Right lobe of liver (tissue), 6 donors: ENCODE measurements around the gene GMPPB. TPM values are rescaled to one million over a fixed set of nuclear protein-coding genes. Genes with fewer than 3 reads are reported as not detected.
"Not testable (repeated sequence)": the region's sequence is repeated elsewhere in the genome, so short reads cannot be mapped to it uniquely, and the experiment has no call there.

ENCODE experiments used
- ATAC-seq, 4 donors: fragments of 200-7000 bp; cut with Tn5 transposase; one replicate each; pipeline ENCODE4 v1.9.1; 2020; ENCODE audit warnings: mild to moderate bottlenecking in 4 of 4, moderate library complexity in 4 of 4
- DNase-seq, 3 donors: peaks; one replicate each; pipeline ENCODE4 v3.0.0-alpha.2; 2020
- H3K27ac ChIP-seq, 3 donors: fragments of 200-600 bp; one replicate each; pipeline ENCODE4 v1.8.0; 2022
- H3K27me3 ChIP-seq, 2 donors: fragments of 200-600 bp; one replicate each; pipeline ENCODE4 v1.8.0; 2022
- H3K36me3 ChIP-seq, 4 donors: fragments of 200-600 bp; sonication (generic) in 1 of 4; one replicate each; pipeline versions ENCODE4 v1.5.1 to v1.8.0; 2017 to 2022; ENCODE audit warnings: control low read depth in 1 of 4
- H3K4me1 ChIP-seq, 4 donors: fragments of 200-600 bp; sonication (generic) in 1 of 4; one replicate each; pipeline versions ENCODE4 v1.5.1 to v1.8.0; 2017 to 2022; ENCODE audit warnings: control low read depth in 1 of 4
- H3K4me3 ChIP-seq, 3 donors: fragments of 200-600 bp; one replicate each; pipeline ENCODE4 v1.8.0; 2022
- H3K9me3 ChIP-seq, 4 donors: fragments of 200-600 bp; sonication (generic) in 1 of 4; one replicate each; pipeline versions ENCODE4 v1.5.1 to v1.8.0; 2017 to 2022; ENCODE audit warnings: control low read depth in 1 of 4
- CTCF ChIP-seq, 4 donors: fragments of 200-600 bp in 3 of 4; fragments of 450-650 bp in 1 of 4; IDR thresholded peaks; one replicate each; pipeline versions ENCODE4 v1.5.1 to v1.8.0; 2016 to 2022; ENCODE audit warnings: antibody characterized with exemption in 4 of 4, mild to moderate bottlenecking in 2 of 4
- POLR2A ChIP-seq: fragments of 450-650 bp; IDR thresholded peaks from one replicate; pipeline ENCODE4 v1.6.1; 2017; ENCODE audit warnings: antibody characterized with exemption, mild to moderate bottlenecking
- WGBS: methylation state at CpG from one replicate; pipeline ENCODE4 v1.1.6; 2018; ENCODE audit warnings: low coverage, low lambda C conversion rate; ENCODE audit not compliant: insufficient coverage; ENCODE audit errors: missing lambda C conversion rate; 5-methylcytosine and 5-hydroxymethylcytosine counted together
- intact Hi-C, 2 donors: fragments of 100-400 bp; cut with DNase I; formaldehyde crosslinking; loops; one replicate each; pipeline versions ENCODE4 v1.11.2 to v1.14.1; 2022
- total RNA-seq, 6 experiments: library from RNA; depleted of rRNA in 2 of 6; stranded (reverse); fragments of >200 nt in 2 of 6; fragmentation: NEBNext Ultra II Directional in 3 of 6; extraction: Animal tissue kit (Norgen Biotek cat#: 25700) in 3 of 6; gene quantifications; one replicate each; pipeline versions ENCODE4 v1.1.0 to v1.2.4, GENCODE V29; 2016 to 2023
- donor health status: DM: no; HTN: yes; CAD: no.
- donor health status: DM: no; HTN: no; CAD: no.
- donor health status: DM: no; HTN: no; CAD: no.
- donor health status: DM: no; HTN: yes; CAD: no.
- donor health status: DM: no; HTN: yes; CAD: no.

Gene GMPPB
- total RNA-seq, 6 experiments from 2014 or later = 12.2 to 34.2 (median 25.6) TPM

- Histone ChIP-seq H3K4me3 (no peak overlapping the region), H3K27me3 (no peaks in the 10 kb centered on the region), H3K36me3 (peaks cover 0 to 73% (median 26%) of the 10 kb centered on the region in 4 donors), H3K27ac (no peak overlapping the region), H3K9me3 (no peaks in the 10 kb centered on the region), H3K4me1 (no peaks in the 10 kb centered on the region)
- intact Hi-C loops = loop anchor here in 1 of 2 donors (10.0 kb wide), 1 partner anchor 143 kb away; no protein-coding TSS in a partner anchor
- no peak for DNase-seq
- 82% methylated on average over 13 of the region's 21 CpGs for WGBS
- peak in 3 of 4 donors; percentile 6 to 58 (median 30) for ATAC-seq
- TF ChIP-seq CTCF (IDR thresholded peaks at IDR 0.05) = peak; percentile 21 to 48 (median 26)
- TF ChIP-seq POLR2A = no peak
These were observed 22.2 kb downstream of the GMPPB start for GRCh38 chr3:49701388-49702077.

GRCh38 chr3:49700453-49701128 is 23.2 kb downstream of the GMPPB start:
- 33% methylated on average over 1 of the region's 13 CpGs for WGBS
- H3K36me3 ChIP-seq = peaks cover 0 to 64% (median 21%) of the 10 kb centered on the region in 4 donors
- H3K4me3 ChIP-seq = no peak overlapping the region
- no peak for DNase-seq
- TF ChIP-seq POLR2A (no peak), CTCF (IDR thresholded peaks at IDR 0.05) (no peak)
- no peak for ATAC-seq
- H3K9me3 ChIP-seq = no peaks in the 10 kb centered on the region
- H3K27ac ChIP-seq = no peak overlapping the region
- H3K27me3 ChIP-seq = no peaks in the 10 kb centered on the region
- intact Hi-C loops = loop anchor here in 1 of 2 donors (10.0 kb wide), 1 partner anchor 144 kb away; no protein-coding TSS in a partner anchor
- no peaks in the 10 kb centered on the region for H3K4me1 ChIP-seq

- DNase-seq (no peak), ATAC-seq (no peak)
- peaks cover 0 to 58% (median 17%) of the 10 kb centered on the region in 4 donors for H3K36me3 ChIP-seq
- intact Hi-C loops = loop anchor here in 1 of 2 donors (10.0 kb wide), 1 partner anchor 145 kb away; no protein-coding TSS in a partner anchor
- H3K27ac ChIP-seq = no peak overlapping the region
- H3K4me1 ChIP-seq = no peaks in the 10 kb centered on the region
- H3K9me3 ChIP-seq = no peaks in the 10 kb centered on the region
- no peaks in the 10 kb centered on the region for H3K27me3 ChIP-seq
- TF ChIP-seq POLR2A = no peak
- no peak for TF ChIP-seq CTCF (IDR thresholded peaks at IDR 0.05)
- no peak overlapping the region for H3K4me3 ChIP-seq
- 75% methylated on average over 2 of the region's 8 CpGs for WGBS
These were observed 23.7 kb downstream of the GMPPB start for GRCh38 chr3:49700014-49700413.

- intact Hi-C loops = no loop called here
- Histone ChIP-seq H3K27ac (no peak overlapping the region), H3K4me3 (no peak overlapping the region), H3K36me3 (peaks cover 0 to 52% (median 12%) of the 10 kb centered on the region in 4 donors), H3K27me3 (no peaks in the 10 kb centered on the region), H3K9me3 (no peaks in the 10 kb centered on the region), H3K4me1 (no peaks in the 10 kb centered on the region)
- ATAC-seq (no peak), DNase-seq (no peak)
- 69% methylated on average over 2 of the region's 16 CpGs for WGBS
- TF ChIP-seq POLR2A = no peak
- TF ChIP-seq CTCF (IDR thresholded peaks at IDR 0.05) = no peak
These were observed 24.3 kb downstream of the GMPPB start for GRCh38 chr3:49699281-49699979.

GRCh38 chr3:49695350-49696015 is 28.3 kb downstream of the GMPPB start:
- H3K27me3 ChIP-seq, H3K9me3 ChIP-seq, intact Hi-C loops, H3K4me3 ChIP-seq, DNase-seq, H3K27ac ChIP-seq: not testable (repeated sequence)
- H3K4me1 ChIP-seq = peaks cover 0 to 12% (median 0%) of the 10 kb centered on the region in 4 donors
- peak; percentile 10 to 27 (median 12) for ATAC-seq
- 80% methylated on average over 1 of the region's 4 CpGs for WGBS
- peaks cover 0 to 24% (median 5%) of the 10 kb centered on the region in 4 donors for H3K36me3 ChIP-seq

GRCh38 chr3:49694409-49695070 is 29.2 kb downstream of the GMPPB start:
- 42% methylated on average over 4 of the region's 6 CpGs for WGBS
- H3K36me3 ChIP-seq = peaks cover 0 to 19% (median 5%) of the 10 kb centered on the region in 4 donors
- peaks cover 0 to 18% (median 0%) of the 10 kb centered on the region in 4 donors for H3K4me1 ChIP-seq
- H3K27me3 ChIP-seq, DNase-seq, H3K9me3 ChIP-seq, ATAC-seq, intact Hi-C loops, H3K27ac ChIP-seq, H3K4me3 ChIP-seq: not testable (repeated sequence)
